Tongue (tissue), 2 donors: ENCODE measurements around the gene EP400. TPM values are rescaled to one million over a fixed set of nuclear protein-coding genes. Genes with fewer than 3 reads are reported as not detected.

Experiments
- DNase-seq: peaks from one replicate; pipeline ENCODE4 v3.0.0-alpha.2; 2015
- total RNA-seq: library from RNA; depleted of rRNA; stranded (reverse); fragments of >200 nt; gene quantifications from one replicate; pipeline ENCODE4 v1.2.3, GENCODE V29; 2014

Gene EP400
- total RNA-seq: 20.3 TPM

- DNase-seq: peak; percentile 97
Measured at GRCh38 chr12:131949431-131950181, at the start of gene EP400. EP400 (plus strand) TSS chr12:131949942; CDS start chr12:131960620, 10,678 bp downstream.

DNA sequence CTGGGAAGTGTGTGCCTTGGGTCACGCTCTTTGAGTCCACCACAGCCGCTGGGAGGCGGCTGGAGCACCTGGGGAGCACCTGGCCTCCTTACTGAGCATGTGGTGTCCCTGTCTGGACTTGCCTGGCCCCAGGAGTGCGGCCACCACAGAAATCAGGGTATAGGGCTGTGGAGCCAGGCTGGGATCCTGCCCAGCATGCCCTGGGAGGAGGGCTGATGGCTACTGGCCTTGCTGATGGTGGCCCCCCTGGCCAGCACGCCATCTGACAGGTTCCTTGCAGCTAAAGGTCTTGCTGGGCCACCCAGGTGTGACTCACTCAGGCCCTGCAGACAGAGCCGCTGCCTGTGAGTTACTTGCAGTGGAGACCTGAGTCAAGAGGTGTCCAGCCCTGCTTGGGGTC lies 49.3 kb upstream of the EP400 start:
- no peak for DNase-seq

- no peak for DNase-seq
Measured at GRCh38 chr12:131901431-131902331, 48.1 kb upstream of the EP400 start.

- DNase-seq: no peak
Measured at GRCh38 chr12:131902332-131903241, 47.2 kb upstream of the EP400 start.

GRCh38 chr12:131903270-131904255 lies 46.2 kb upstream of the EP400 start:
- DNase-seq: no peak

DNA sequence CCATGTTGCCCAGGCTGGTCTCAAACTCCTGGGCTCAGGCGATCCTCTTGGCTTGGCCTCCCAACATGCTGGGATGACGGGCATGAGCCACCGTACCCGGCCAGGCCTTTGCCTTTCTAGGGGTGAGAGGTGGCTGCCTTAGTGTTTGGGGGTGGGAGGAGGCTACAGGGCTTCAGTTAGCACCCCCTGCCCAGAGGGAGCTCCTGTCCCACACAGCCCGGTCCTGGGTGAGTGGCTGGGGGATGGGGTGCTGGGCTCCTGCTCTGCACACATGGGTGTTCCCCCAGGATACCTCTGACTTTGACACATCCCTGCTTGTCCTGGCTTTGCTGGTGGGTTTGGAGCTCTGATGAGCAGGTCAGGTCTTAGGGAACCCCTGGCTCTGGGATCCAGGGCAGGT lies 45.4 kb upstream of the EP400 start:
- no peak for DNase-seq

GRCh38 chr12:131905081-131905629 lies 44.6 kb upstream of the EP400 start:
- DNase-seq: no peak

DNA sequence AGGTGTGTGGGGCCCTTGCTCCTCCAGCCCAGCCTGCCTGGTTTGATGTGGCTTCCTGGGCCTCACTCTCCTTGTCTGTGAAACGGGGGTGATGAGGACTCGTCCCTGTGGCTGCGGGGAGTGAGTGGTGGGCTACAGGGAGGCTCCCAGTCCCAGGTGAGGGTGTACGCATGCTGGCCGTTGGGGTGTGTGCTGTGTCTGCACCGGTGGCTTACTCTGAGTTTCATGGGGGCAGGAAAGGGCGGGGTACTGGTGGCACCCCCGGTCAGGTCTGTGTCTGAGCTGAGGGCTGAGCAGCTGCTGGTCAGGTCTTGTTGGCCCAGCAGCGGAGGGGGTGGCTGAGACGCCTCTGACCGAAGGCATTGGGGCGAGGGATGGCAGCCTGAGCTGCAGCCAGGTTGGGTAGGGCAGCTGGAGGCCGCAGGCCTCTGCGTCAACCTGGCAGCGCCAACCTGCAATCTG lies 44.1 kb upstream of the EP400 start:
- no peak for DNase-seq

GRCh38 chr12:131907379-131908091 lies 42.2 kb upstream of the EP400 start:
- no peak for DNase-seq

DNA sequence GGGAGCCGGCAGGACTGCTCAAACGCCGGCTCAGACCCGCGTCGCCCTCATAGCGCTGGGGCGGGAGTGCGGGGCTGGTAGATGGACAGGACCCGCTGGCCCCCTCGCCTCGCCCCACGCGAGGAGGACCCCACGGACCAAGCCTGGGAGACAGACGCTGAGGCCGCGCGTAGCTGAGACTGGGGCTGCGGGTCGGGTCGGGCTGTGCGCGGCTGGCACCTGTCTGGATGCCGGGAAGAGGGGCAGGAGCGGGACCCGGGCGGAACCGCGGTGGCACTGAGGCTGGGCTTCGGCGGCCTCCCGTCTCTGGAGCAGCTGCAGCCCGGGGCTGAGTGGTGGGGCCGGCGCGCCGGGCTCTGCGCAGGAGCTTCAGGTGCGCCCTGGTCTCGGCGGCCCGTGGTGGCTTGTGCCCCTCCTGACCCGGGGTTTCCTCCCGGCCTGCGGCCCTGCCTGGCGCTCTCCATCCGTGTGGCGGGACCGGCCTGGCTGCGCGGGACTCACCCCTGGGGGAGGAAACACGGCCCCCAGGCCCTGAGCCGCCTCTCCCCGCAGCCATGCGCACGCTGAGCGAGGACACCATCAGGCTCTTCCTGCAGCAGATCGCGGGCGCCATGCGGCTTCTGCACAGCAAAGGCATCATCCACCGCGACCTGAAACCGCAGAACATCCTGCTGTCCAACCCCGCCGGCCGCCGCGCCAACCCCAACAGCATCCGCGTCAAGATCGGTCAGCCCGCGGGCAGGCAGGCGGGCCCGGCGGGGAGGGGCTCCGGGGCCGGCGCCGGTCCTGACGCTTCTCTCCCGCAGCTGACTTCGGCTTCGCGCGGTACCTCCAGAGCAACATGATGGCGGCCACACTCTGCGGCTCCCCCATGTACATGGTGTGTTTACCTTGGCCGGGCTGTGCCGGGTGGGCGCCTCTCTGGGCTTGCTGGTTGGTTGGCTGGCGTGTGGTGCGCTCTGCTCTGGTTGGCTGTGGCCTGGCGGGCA lies 41.4 kb upstream of the EP400 start:
- DNase-seq: no peak

DNA sequence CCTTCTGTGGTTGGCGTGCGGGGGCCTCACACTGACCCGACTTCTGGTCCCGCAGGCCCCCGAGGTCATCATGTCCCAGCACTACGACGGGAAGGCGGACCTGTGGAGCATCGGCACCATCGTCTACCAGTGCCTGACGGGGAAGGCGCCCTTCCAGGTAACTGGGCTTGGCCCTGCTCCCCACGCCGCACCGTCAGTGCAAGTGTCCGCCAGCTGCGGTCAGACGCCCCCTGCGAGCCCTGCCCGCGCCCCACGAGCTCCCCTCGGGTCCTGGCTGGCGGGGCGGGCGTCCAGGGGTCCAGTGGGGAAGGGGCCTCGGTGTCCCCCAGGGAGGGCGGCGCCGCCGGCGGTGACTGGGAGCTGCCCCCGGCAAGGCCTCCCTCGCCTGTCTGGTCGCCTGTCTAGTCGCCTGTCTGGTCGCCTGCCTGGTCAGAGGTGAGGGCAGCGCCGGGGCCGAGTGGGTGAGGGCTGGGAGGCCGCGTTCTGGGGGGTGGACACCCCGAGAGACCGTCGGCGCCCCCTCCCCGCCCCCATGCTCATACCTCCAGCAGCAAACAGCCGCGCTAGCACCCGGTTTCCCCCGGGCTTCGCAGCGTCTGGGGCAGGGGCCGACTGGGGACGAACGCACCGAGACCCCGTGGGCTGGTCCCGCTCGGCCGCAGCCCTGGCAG lies 40.5 kb upstream of the EP400 start:
- DNase-seq: no peak

DNA sequence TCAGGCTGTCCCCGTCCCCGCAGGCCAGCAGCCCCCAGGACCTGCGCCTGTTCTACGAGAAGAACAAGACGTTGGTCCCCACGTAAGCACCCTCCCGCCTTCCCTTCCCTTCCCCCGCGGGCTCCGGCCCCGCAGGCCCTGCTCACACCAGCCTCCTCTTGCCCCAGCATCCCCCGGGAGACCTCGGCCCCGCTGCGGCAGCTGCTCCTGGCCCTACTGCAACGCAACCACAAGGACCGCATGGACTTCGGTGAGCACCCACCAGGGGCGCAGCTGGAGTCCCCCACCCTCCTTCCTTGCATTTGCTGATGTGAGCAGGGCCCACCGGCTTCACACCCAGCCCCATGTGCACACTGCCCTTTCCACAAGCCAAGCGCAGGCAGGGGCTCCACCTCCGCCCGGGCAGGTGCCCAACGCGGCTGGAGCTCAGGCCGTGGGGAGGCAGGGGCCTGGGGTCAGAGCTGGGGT lies 40.0 kb upstream of the EP400 start:
- DNase-seq: no peak

DNA sequence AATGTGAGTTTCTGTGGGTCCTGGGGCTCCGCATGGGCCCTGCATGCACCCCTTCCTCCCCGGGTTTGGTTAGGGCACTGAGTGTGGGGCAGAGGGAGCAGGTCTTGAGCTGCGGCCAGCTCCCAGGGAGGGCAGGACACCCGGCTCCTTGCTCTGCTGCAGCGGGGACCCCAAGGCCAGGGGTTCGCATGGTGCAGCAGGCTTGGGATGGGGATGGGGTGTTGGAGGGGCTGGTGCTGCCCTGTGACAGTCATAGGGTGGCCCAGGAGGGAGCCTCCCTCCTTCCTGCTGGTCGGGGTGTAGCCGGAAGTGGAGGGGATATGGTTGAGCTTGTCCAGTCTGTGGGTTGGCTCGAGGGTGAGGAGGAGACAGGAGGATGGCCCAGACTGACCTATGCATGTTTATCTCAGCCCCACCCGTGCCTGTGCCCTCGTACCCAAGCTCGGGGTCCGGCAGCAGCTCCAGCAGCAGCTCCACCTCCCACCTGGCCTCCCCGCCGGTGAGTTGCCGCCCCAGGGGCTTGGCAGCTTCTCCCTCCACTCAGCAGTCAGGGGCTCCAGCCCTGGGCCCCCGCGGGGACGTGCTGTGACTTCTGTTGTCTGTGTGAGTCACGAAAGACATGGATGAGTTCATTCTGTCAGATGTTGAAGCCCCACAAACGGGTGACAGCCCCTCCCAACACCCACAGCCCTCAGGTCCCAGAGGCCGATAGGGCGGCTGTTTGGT lies 39.3 kb upstream of the EP400 start:
- DNase-seq: no peak

DNA sequence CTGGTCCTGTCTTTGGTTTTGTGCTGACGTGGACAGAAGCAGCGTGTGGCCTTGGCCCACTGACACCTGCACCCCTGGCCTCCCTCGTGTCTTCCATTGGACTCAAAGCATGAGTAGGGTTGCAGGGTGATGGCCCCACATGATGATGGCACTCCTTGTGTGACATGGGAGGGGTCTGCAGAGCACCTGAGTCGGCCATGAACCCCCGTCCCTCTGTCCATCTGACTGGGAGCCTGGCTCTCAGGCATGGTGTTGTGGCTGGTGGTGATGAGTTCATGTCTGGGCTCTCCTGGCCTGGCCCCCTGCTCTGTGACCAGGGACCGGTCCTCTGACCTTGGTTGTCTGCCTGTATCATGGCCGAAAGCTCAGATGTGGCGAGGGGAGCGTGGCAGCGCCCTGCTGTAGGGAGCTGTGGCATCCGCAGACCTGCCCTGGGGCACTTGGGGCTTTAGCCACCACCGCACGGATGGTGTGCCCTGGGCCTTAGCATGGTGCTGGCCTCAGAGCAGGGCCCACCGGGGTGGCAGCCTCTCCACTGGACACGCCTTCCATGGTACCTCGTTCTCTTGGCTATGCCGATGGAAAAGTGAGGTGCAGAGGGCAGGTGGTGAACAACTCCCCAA lies 38.6 kb upstream of the EP400 start:
- DNase-seq: no peak

DNA sequence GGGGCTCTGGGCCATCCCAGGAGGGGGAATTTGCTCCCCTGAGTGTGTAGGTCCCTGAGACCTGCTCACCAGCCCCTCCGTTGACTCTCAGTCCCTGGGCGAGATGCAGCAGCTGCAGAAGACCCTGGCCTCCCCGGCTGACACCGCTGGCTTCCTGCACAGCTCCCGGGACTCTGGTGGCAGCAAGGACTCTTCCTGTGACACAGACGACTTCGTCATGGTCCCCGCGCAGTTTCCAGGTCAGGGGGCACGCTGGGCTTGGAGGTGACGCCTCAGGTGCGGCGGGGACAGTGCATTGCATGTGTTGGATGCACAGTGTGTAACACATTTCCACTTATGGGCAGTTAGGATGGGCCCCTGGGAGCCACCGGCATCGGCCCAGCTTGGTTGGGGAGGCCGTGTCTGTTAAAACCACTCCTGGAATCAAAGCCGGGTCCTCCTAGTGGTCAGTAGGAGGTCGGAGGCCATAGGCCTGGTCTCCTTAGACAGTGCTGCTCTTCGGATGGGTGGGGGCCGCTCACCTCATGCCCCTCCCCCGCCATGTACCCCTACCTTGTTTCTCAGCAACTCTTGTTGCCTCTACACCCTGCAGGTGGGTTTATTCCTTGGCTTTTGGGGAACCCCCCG lies 37.8 kb upstream of the EP400 start:
- DNase-seq: no peak
